ENCODE data around the gene MDN1. TPM values are rescaled to one million over a fixed set of nuclear protein-coding genes. Genes with fewer than 3 reads are reported as not detected.

Gene MDN1
- total RNA-seq, 1 donor from 2014 or later, result 29.6 TPM

DNA sequence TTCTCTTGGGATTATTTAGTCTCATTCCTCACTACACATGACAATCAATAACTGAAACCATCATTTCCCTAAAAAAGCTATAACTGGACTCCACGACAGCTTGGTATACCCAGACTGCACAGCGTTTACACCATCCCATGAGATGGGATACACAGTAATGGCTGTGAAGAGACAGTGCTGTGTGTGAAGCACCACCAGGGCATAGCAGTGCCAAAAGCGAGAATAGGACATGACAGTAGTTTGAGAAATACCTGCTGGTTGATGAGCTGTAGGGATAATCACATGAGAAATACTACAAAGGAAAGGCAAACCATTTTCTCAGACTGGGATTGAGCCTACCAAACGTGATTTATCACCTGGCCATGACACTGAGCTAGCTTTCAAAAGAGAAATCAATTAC is 158.6 kb downstream of the MDN1 start:
- DNase-seq, result no peak
- intact Hi-C loops (cut with DNase I), result no loop called here
- ATAC-seq, result no peak
- peaks cover 98% of the 10 kb centered on the region for H3K36me3 ChIP-seq
- H3K4me1 ChIP-seq, result no peaks in the 10 kb centered on the region
- H3K27ac ChIP-seq, result no peak overlapping the region
- no peaks in the 10 kb centered on the region for H3K27me3 ChIP-seq (ENCODE audit: low read depth)
- no peaks in the 10 kb centered on the region for H3K9me3 ChIP-seq
- H3K4me3 ChIP-seq, result no peak overlapping the region
- no peak for TF ChIP-seq CTCF (IDR thresholded peaks at IDR 0.05)

DNA sequence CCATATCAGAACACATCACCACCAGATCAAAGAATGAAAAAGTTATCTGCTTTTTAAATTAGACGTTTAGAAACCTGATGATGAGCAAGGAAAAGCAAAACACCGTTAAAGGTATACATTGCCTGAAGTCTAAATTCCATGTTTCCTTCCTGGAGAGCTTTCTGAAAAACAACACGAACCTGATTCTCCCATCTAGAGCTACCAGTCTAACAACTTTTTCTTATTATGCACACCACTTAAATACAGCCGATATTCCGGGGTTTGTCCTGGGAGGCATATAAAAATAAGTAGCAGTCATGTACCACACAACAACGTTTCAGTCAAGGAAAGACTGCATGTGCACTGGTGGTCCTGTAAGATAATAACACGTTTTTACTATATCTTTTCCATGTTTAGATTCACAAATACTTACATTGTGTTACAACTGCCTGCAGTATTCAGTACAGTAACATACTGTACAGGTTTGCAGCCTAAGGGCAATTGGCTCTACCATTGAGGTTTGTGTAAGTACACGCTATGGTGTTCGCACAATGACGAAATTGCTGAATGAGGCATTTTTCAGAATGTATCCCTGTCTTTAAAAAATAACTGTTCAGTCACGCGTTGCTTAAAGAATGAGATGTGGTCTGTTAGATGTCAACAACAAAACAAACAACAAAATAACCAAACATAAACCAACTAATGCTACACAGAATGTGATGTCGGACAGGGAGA is 162.0 kb downstream of the MDN1 start:
- peaks cover 100% of the 10 kb centered on the region for H3K36me3 ChIP-seq
- no peak overlapping the region for H3K4me3 ChIP-seq
- no peaks in the 10 kb centered on the region for H3K9me3 ChIP-seq
- DNase-seq (no peak), ATAC-seq (no peak)
- no peak for TF ChIP-seq CTCF (IDR thresholded peaks at IDR 0.05)
- no peaks in the 10 kb centered on the region for H3K4me1 ChIP-seq
- H3K27me3 ChIP-seq (ENCODE audit: low read depth), result no peaks in the 10 kb centered on the region
- intact Hi-C loops (cut with DNase I), result no loop called here
- no peak overlapping the region for H3K27ac ChIP-seq

GRCh38 chr6:89655122-89655521 is 164.5 kb downstream of the MDN1 start:
- H3K4me3 ChIP-seq, result no peak overlapping the region
- no peaks in the 10 kb centered on the region for H3K9me3 ChIP-seq
- H3K27me3 ChIP-seq (ENCODE audit: low read depth), result no peaks in the 10 kb centered on the region
- peaks cover 100% of the 10 kb centered on the region for H3K36me3 ChIP-seq
- no peaks in the 10 kb centered on the region for H3K4me1 ChIP-seq
- H3K27ac ChIP-seq, result no peak overlapping the region
- no peak for TF ChIP-seq CTCF (IDR thresholded peaks at IDR 0.05)
- intact Hi-C loops (cut with DNase I), result no loop called here
- ATAC-seq, result no peak
- no peak for DNase-seq

DNA sequence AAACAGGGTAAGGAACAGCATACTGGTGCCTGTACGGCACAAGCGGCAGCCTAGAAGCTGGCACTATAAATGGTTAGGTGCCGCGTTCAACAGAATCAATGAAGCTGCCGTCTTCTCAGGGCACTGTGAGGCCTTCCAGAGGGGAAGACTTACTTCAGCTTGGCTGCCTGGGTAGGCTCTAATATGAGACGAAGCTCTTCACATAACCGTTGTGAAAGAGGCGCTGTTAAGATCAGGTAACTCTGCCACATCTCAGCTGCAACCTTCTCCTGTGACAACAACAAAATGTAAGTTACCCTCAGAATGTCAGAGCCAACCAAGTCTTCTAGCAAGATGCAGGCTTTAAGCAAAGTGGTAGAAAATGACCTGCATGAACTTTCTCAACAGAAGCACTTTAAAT is 169.0 kb downstream of the MDN1 start:
- no peak for TF ChIP-seq CTCF (IDR thresholded peaks at IDR 0.05)
- no peaks in the 10 kb centered on the region for H3K9me3 ChIP-seq
- peaks cover 97% of the 10 kb centered on the region for H3K36me3 ChIP-seq
- no peak for ATAC-seq
- no peak overlapping the region for H3K4me3 ChIP-seq
- no peaks in the 10 kb centered on the region for H3K4me1 ChIP-seq
- H3K27me3 ChIP-seq (ENCODE audit: low read depth), result no peaks in the 10 kb centered on the region
- DNase-seq, result no peak
- H3K27ac ChIP-seq, result no peak overlapping the region
- intact Hi-C loops (cut with DNase I), result no loop called here

- Histone ChIP-seq H3K4me3 (no peak overlapping the region), H3K27me3 (ENCODE audit: low read depth) (no peaks in the 10 kb centered on the region), H3K36me3 (peaks cover 93% of the 10 kb centered on the region), H3K4me1 (no peaks in the 10 kb centered on the region), H3K9me3 (no peaks in the 10 kb centered on the region), H3K27ac (no peak overlapping the region)
- no peak for ATAC-seq
- no peak for DNase-seq
- TF ChIP-seq CTCF (IDR thresholded peaks at IDR 0.05), result no peak
- intact Hi-C loops (cut with DNase I), result no loop called here
These were observed 169.9 kb downstream of the MDN1 start for GRCh38 chr6:89649682-89650081.

Data from lower lobe of right lung (tissue), 2 donors.